GDM1 (cell line): Measurements from ENCODE around the gene SLC47A2.

Source experiments
- DNase-seq: peaks from one replicate; lab custom pipeline; 2025; lab: John Stamatoyannopoulos, UW

Gene SLC47A2

GRCh38 chr17:19747829-19748806, 31.7 kb upstream of the SLC47A2 start, which contains the start of gene ALDH3A1:
ALDH3A1 (minus strand) TSS chr17:19748298; CDS start chr17:19745129, 3,169 bp downstream.
- no peak for DNase-seq

GRCh38 chr17:19747159-19747719, 30.9 kb upstream of the SLC47A2 start:
- DNase-seq, result no peak

- no peak for DNase-seq
Observed at GRCh38 chr17:19746517-19746916, 30.1 kb upstream of the SLC47A2 start.

- DNase-seq, result no peak
Observed at GRCh38 chr17:19744922-19745757, 28.8 kb upstream of the SLC47A2 start.

- DNase-seq, result no peak
Observed at GRCh38 chr17:19744492-19744891, 28.1 kb upstream of the SLC47A2 start.

GRCh38 chr17:19743101-19744100, 27.0 kb upstream of the SLC47A2 start:
- no peak for DNase-seq

GRCh38 chr17:19742495-19742894, 26.1 kb upstream of the SLC47A2 start:
- no peak for DNase-seq

GRCh38 chr17:19741832-19742457, 25.6 kb upstream of the SLC47A2 start:
- no peak for DNase-seq

- DNase-seq, result no peak
Observed at GRCh38 chr17:19740933-19741332, 24.5 kb upstream of the SLC47A2 start.

GRCh38 chr17:19739241-19740201, 23.1 kb upstream of the SLC47A2 start:
- DNase-seq, result no peak

GRCh38 chr17:19738757-19739156, 22.4 kb upstream of the SLC47A2 start:
- DNase-seq, result no peak

- no peak for DNase-seq
Observed at GRCh38 chr17:19738073-19738449, 21.7 kb upstream of the SLC47A2 start.

GRCh38 chr17:19737305-19738072, 21.1 kb upstream of the SLC47A2 start:
- no peak for DNase-seq

- no peak for DNase-seq
Observed at GRCh38 chr17:19736071-19736470, 19.7 kb upstream of the SLC47A2 start.

- DNase-seq, result no peak
Observed at GRCh38 chr17:19733953-19734526, 17.7 kb upstream of the SLC47A2 start.

GRCh38 chr17:19731626-19732025, 15.2 kb upstream of the SLC47A2 start:
- no peak for DNase-seq

- no peak for DNase-seq
Observed at GRCh38 chr17:19730843-19731242, 14.5 kb upstream of the SLC47A2 start.

GRCh38 chr17:19729900-19730299, 13.5 kb upstream of the SLC47A2 start:
- DNase-seq, result no peak
